Stimulated activated CD4-positive, alpha-beta T cell treated with anti-CD3 and anti-CD28 coated beads, TNF-alpha, amount 100 ng/mL, for 4 hours (primary cell): ENCODE results near the gene OR6K2.

Source experiments
- DNase-seq, 3 experiments: peaks; one replicate each; pipeline ENCODE4 v3.0.0-alpha.2; 2020; ENCODE audit warnings: low read depth in 3 of 3

Gene OR6K2

GRCh38 chr1:158686111-158687009, 14.1 kb downstream of the OR6K2 start, which contains the start of gene SPTA1:
Gene SPTA1 (minus strand): TSS chr1:158686715. CDS start chr1:158686517, 198 bp downstream.
- DNase-seq: no peak

- no peak for DNase-seq
Measured at GRCh38 chr1:158685085-158685484, 15.4 kb downstream of the OR6K2 start.

GRCh38 chr1:158681606-158682005, 18.8 kb downstream of the OR6K2 start:
- no peak for DNase-seq

GRCh38 chr1:158679289-158679688, 21.2 kb downstream of the OR6K2 start:
- no peak for DNase-seq

- DNase-seq: no peak
Measured at GRCh38 chr1:158675563-158676323, 24.7 kb downstream of the OR6K2 start.

GRCh38 chr1:158674302-158674701, 26.1 kb downstream of the OR6K2 start:
- DNase-seq: no peak

- no peak for DNase-seq
Measured at GRCh38 chr1:158666037-158666436, 34.4 kb downstream of the OR6K2 start.

GRCh38 chr1:158654571-158654970, 45.9 kb downstream of the OR6K2 start:
- no peak for DNase-seq

- DNase-seq: no peak
Measured at GRCh38 chr1:158654086-158654485, 46.4 kb downstream of the OR6K2 start.

GRCh38 chr1:158652721-158653334, 47.6 kb downstream of the OR6K2 start:
- DNase-seq: no peak
